Endometrium (tissue), 2 donors: ENCODE measurements around the gene MRPL27.

Source experiments
- FAIRE-seq: peaks from 2 replicates; lab custom pipeline; 2012; peaks lifted over from hg19 to GRCh38; lab: Jason Lieb, UNC
- donor health status: control.
- donor health status: control.

Gene MRPL27

DNA sequence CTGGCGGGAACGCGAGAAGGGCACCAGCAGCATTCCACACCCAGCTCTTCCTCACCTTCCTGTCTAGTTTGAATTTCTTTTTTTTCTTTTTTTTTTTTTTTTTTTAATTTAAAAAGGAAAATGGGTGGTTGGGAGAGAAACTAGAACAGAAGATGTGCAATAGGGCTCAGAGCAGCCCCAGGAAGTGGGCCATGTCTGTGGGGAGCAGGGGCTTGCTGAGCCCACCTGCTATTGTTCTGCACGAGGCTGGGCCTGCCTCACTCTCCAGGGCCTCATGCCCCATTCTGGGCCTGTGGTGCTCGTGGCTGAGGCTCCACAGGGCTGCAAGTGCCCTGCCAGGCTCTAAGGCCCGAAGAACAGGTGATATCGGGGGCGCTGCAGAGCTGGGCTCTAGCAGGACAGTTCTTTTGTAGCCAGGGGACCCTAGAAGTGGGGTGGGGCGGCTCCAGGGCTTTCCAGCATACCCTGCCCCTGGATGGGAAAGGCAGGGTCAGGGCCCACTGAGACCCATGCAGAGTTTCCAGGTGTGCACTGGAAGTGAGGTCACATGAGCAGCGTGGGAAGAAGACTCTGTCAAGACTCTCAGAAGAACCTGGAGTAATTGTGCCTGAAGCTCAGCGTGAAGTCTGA, 12.4 kb downstream of the MRPL27 start:
- FAIRE-seq = no peak

DNA sequence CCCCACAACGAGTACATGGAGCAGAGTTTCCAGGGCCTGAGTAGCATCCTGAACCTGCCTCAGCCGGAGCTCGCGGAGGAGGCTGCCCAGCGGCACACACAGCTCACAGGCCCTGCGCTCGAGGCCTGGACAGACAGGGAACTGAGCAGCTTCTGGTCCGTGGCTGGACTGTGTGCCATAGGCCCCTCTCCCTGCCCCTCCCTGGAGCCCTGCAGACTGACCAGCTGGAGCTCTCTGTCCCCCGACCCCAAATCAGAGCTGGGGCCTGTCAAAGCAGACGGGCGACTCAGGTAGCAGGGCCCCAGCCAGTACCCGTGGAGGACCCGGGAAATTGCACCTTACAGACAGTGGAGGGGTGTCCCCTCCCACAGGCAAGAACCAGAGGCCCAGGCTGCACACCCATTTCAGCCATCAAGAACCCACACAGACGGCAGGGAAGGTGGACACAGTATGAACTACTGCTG, 13.0 kb downstream of the MRPL27 start:
- no peak for FAIRE-seq

DNA sequence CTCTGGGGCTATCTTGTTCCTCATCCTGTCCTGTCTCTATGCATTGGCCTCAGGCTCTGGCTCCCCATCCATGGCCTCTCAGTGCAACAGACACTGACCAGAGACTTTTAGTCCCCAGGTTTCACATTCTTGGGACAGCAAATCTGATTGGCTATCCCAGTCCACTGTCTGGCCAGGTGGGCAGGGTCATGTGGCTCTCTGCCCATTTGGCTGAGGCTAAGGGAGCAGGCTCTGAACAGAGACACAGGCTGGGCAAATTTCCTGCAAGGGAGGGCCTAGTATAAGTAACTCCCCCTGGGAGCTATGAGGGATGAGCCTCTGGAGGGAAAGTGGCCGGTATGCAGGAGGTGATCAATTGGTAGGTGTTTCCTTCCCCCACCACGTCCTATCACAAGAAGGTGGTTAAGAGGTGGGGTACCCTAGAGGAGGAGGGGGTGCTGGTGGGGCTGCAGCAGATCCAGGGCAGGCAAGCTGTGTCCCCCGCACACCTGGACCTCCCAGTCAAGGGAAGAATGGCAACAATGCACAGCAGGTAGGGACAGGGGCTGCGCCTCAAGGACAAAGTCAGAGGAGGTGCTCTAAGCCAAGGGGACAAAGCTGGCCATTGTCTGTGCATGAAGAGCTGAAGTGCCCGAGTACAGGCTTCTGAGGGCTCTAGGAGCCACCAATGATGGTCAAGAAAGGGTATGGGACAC, 13.8 kb downstream of the MRPL27 start:
- FAIRE-seq = no peak

DNA sequence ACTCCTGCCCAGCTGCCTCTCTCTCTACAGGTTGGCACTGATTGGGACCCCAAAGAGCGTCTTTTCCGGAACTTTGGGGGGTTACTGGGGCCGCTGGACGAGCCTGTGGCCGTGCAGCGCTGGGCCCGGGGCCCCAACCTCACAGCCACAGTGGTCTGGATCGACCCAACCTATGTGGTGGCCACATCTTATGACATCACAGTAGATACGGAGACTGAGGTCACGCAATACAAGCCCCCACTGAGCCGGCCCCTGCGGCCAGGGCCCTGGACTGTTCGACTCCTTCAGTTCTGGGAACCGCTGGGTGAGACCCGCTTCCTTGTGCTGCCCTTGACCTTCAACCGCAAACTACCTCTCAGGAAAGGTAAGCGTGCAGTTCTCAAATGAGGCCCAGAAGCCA, 14.8 kb downstream of the MRPL27 start:
- no peak for FAIRE-seq

DNA sequence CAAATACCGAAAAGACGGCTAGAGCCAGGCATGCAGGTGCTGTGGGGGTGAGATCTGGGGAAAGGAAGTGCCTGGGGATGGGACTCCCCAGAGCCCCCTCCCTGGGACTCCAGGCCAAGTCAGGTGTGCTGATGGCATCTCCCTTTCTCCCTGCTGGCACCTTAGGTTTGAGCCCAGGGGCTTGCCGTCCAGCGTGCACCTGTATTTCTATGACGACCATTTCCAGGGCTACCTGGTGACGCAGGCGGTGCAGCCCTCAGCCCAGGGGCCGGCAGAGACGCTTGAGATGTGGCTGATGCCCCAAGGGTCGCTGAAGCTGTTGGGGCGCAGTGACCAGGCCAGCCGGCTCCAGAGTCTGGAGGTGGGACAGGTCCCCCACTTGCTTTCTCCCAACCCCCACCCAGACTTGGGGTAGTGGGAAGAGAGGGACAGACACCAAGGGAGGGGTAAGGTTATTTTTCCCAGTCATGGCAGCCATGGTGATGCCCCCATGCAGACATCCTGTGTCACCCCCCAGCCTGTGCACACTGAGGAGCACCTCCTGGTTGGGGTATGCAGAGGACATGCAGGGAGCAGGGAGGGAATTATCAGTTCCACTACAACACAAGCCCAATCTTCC, 16.0 kb downstream of the MRPL27 start:
- FAIRE-seq = no peak

DNA sequence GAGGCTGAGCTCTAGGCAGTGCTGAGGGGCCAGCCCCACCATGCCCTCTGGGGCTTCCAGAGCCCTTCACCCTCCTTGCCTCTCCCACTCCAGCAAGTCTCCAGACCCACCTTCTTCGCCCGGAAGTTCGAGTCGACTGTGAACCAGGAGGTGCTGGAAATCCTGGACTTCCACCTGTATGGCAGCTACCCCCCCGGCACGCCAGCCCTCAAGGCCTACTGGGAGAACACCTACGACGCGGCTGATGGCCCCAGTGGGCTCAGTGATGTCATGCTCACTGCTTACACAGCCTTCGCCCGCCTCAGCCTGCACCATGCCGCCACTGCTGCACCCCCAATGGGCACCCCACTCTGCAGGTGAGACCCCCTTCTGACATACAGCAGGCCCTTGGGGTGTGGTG, 16.6 kb downstream of the MRPL27 start:
- no peak for FAIRE-seq

DNA sequence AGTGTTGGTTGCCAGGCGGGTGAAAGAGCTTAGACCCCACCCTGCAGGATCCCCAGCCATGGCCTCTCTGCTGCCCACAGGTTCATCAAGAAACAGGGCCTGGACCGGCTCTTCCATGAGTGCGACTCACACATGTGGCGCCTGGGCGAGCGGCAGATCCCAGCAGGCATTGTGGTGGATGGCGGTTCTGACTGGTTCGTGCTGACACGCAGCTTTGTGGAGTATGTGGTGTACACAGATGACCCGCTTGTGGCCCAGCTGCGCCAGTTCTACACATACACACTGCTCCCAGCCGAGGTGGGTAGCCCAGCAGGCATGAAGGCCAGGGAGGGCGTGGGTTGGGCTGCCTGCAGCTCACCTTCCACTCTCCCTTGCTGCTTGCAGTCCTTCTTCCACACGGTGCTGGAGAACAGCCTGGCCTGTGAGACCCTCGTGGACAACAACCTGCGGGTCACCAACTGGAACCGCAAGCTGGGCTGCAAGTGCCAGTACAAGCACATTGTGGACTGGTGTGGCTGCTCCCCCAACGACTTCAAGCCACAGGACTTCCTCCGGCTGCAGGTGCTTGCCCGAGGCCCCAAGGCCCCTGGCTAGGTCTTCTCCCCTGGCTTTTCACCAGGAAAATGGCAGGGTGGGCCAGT, 17.2 kb downstream of the MRPL27 start:
- no peak for FAIRE-seq

DNA sequence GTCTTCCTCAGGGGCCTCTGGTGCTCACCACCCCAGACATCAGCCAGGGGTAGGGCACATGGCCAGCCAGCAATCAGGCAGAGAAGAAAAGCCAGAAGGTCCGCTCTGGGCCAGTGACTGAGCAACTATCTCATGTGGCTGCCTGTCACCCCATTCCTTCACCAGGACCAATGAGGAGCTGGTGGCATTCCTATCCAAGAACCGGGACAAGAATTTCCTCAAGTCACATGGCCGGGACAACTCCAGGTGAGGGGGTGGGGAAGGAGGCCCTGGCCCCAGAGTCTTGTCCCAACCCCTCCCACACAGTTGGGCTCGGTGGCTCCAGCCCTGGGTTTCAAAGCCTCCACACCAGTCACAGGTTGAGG, 17.7 kb downstream of the MRPL27 start:
- FAIRE-seq = no peak

DNA sequence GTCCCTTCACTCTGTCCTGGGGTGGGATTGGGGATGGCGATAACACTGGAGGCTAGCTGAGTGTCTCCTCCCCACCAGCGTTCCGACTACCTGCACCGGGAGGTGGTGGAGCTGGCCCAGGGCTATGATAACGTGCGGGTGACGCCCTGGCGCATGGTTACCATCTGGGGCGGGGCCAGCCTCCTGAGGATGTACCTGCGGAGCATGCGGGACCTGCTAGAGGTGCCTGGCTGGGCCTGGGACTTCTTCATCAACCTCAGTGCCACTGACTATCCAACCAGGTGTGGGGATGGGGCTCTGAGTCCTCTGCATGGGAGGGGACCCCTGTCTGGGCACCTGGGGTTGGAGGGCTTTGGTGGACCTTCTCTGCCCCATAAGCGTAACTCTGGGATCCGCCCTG, 18.2 kb downstream of the MRPL27 start:
- FAIRE-seq = no peak

DNA sequence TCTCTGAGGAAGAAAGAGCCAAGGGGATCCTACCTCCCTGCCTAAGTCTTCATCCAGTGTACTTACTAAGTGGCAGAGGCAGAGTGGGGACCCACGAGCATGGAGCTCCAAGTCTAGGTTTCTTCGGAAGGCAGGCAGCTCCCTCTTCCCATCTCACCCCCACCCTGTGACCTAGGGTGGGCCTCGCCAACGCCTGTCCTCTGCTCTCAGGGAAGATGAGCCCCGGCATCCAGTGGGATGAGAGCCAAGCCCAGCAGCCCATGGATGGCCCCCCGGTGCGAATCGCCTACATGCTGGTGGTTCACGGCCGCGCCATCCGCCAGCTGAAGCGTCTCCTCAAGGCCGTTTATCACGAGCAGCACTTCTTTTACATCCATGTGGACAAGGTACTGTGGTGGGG, 18.8 kb downstream of the MRPL27 start:
- no peak for FAIRE-seq

DNA sequence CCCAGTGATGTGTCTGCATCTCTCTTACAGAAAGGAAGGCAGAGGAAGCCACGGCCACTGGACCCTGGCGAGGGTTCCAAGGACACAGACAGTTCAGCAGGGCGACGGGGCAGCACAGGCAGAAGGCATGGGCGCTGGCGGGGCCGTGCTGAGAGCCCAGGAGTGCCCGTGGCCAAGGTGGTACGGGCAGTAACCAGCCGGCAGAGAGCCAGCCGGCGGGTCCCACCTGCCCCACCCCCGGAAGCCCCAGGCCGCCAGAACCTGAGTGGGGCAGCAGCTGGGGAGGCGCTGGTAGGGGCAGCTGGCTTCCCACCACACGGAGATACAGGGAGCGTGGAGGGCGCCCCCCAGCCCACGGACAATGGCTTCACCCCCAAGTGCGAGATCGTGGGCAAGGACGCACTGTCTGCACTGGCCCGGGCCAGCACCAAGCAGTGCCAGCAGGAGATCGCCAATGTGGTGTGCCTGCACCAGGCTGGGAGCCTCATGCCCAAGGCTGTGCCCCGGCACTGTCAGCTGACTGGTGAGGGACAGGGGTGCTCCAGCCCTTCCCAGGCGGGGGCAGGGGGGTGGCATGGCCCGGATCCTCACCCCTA, 19.3 kb downstream of the MRPL27 start:
- no peak for FAIRE-seq

DNA sequence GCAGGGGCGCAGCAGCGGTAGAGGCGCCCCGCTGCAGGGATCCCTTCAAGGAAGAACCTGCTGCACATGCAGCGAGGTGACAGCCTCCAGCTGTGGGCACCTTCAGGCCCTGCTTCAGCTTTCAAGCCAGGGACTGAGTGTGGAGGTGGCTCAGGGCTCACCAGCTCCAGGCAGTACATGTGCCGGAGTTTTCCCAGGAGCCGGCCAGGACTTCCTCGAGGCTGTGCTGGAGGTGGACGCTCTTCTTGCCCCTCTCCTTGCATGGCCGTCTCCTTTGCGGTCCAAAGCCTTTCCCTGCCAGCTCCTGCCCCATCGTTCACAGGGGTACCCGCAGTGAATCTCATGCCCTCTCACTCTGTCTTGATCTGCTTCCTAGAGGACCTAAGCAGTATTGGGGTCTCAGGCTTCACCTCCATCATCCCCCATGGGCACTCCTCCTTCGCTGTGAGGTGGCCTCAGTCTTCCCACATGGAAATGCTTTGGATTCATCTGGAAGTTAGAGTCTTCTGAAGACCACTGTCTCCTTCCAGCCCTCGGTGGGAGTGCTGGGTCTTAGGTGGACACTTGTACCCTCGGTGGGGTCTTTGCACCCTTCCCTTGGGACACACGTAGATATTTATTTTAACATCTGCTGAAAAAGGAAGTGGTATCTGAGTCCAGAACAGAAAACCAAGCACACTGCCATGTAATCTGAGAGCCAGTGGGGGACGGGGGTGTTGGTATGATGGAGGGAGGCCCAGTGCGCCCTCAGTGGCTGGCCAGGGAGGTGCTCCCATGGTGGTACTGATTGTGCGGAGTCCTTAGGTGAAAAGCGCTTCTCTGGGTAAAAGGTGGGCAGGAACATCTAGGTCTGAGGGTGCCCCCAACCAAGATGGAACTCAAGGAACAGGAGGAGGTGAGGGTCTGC, 20.0 kb downstream of the MRPL27 start:
- FAIRE-seq = no peak

DNA sequence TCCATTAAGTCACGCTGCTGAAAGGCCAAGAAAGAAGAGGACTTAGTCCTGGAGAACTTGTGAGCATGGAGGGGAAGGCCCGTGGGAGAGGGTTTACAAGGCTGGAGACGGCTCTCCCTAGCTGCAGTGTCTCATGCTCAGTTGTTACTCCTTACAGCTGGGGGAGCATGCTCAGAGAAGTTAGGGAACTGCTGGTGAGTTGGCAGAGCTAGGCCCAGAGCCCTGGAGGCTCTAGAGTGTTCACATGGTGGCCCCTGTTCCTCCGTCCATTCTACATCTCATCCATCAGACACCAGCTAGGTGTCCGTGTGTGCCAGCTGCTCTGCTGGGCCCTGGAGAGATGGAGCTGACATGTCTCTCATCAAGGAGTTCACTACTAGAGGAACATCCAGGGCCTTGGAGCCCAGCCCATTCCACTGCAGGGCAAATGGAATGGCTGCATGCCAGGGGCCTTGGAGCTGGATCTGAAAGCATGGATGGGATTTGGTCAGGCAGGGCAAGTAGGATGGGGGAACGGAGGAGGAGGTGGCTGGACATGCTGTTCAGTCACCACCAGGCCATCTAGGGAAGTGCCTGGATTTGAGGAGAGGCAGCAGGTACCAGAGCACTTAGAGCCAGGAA, 20.8 kb downstream of the MRPL27 start:
- no peak for FAIRE-seq

DNA sequence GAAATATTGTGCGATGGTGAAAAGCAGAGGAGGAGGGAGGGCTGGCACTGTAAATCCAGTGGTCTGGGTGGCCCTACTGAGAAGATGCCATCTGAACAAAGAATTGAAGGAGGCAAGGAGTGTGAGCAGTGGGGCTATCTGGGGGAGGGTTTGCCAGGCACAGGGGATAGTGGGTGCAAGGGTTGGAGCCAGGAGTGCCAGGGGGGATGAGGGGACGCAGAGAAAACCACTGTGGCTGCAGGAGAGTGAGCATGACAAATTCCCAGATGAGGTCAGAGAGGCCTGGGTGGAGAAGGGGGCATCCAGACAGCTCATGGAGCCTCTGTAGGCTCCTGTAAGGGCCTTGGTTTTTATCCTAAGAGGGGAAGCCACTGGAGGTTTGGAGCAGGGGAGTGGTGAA, 22.3 kb downstream of the MRPL27 start:
- FAIRE-seq = no peak

DNA sequence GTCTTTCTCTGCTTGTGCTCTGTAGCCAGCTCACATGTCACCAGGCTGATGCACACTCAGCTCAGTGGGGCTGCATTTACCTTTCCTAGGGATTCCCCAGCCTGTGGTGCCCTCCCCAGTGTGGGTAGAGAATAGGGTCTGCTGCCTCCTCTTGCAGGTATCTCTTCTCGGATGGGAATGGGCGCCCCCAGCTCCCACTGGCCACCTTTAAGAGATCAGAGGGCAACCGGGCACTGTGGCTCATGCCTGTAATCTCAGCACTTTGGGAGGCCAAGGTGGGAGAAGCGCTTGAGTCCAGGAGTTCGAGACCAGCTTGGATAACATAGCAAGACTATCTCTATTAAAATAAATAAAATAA, 23.8 kb downstream of the MRPL27 start:
- no peak for FAIRE-seq

DNA sequence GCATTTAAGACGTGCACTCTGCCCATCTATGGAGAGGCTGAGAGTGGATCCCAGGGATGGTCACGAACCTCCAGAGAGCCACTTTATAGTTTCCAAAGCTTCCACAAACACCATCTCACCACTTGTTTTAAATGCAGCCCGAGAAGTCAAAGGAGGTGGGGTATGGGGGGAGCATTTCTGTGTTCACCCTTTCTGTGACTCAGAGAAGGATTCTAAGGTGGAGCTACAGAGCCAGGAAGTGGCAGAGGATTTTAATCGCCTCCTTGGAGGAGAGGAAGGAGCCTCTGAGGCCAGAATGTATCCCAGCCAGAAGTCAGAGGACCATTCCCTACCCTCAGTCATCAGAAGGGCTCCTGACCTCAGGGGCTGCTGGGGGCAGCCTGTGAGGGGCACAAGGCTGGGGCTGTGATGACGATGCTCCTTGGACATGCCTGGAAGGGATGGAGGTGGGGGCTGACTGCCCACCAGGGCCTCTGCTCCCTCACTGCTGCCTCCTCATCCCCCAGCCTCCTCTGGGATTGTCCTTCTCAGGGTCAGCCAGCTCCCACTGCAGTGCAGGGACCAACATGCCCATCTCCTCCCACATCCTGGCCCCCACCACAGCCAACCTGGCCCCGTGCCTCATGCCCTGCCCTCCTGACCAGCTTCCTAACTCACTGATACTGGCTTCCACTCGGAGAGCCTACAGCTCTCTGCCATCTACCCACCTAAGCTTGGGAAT, 24.3 kb downstream of the MRPL27 start:
- FAIRE-seq = no peak

DNA sequence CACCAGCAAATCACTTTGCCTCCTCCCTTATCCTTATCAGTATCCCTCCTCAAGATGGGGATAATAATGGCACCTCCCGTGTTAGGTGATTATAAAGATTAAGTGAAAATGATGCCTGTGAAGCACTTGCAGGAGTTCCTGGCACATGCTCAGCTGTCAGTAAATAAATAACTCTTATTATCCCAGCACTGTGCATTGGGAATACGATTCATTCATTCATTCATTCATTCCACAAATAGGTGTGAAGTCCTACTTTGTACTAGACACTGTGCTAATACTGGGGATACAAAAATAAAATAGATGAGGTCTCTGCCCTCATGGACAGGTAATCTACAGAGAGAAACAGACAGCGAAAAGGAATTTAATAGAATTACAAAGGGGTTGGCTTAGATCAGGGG, 25.1 kb downstream of the MRPL27 start:
- no peak for FAIRE-seq

DNA sequence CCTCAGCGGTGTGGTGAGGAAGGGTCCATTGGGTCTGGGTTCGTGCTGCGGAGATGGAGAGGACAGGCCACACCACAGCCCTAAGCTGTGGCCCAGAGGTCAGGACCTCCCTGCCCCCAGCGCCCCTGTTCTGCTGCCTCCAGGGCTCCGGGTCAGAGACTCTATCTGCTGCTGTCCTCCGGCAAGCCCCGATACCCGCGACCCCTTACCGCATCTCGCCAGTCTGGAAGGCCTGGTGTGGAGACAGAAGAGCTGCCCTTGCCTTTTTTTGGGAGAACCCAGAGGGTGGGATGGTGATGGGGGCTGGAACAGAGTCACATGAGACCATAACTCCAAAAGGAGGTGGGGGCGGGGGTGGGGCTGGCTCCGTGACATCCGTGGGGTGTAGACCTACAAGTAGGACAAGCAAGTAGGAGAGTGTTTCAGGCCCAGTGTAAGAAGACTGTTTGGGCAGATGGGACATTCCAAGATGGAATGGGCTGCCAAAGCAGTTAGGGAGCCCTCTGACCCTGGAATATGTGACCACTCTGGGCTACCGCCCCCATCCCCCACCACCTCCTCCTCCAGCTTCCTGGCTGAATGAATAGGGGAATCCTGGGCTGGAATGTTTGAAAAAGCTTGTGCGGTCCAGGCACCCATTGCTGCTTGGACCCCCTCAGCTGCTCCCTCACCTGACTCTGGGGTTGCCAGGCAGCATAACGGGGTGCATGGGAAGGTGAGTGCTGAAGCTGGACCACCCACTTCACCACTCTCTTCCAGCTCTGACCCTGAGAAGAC, 25.7 kb downstream of the MRPL27 start:
- FAIRE-seq = no peak

DNA sequence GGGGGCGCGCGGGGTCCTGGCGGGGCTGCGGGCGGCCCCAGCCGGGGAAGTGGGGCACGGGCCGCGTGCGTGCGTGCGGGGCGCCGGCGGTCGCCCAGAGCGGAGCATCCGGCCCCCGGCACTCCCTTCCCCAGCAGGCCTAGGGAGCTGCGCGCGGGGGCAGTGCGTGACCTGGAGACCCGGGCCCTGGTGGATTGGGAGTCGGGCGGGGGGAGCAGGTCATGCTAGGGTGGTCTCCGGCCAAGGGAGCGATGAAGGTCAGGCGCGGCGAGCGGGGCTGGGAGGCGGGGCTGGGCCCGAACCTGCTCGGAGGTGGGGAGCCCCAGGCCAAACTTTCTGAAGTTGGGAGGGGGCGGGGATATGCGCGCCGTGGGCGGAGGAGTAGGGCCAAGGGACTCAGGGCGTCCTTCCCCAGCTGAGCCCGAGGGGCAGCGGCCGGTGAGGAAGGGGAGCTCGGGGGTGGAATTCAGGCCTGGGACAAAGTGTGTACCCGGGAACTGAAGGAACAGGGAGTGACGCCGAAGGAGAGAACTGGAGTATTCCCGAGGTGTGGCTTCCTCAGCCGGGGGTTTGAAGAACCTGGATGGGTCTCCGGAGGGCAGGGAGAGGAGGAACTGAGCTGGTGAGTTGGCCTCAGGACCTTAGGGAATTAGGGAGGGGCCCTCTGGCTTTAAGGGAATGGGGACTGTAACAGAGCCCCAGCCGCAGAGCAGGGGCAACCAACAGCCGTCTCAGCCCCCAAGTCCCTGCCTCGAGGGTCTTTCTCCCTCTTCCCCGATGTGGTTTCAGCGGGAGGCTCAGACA, 26.5 kb downstream of the MRPL27 start:
- FAIRE-seq = no peak
